Adrenal gland (tissue), 5 donors: ENCODE data around the gene VGLL2.

Experiments
- CTCF ChIP-seq, 6 experiments: fragments of 450-650 bp in 4 of 6; fragments of 200-600 bp in 2 of 6; sonication (generic) in 1 of 6; IDR thresholded peaks; 1 replicate in 5 of 6; 2 replicates in 1 of 6; pipeline versions ENCODE4 v1.5.1 to v1.8.0; 2016 to 2021; ENCODE audit warnings: antibody characterized with exemption in 6 of 6, mild to moderate bottlenecking in 2 of 6, moderate library complexity in 1 of 6
- POLR2A ChIP-seq, 2 donors: fragments of 450-650 bp; IDR thresholded peaks; one replicate each; pipeline ENCODE4 v1.6.1; 2017; ENCODE audit warnings: antibody characterized with exemption in 2 of 2, mild to moderate bottlenecking in 2 of 2, moderate library complexity in 1 of 2
- donor health status: DM: no; HTN: no; CAD: no.

GRCh38 chr6:117227245-117227962 is 38.0 kb upstream of the VGLL2 start:
- no peak for TF ChIP-seq CTCF (IDR thresholded peaks at IDR 0.05)
- TF ChIP-seq POLR2A (IDR thresholded peaks at IDR 0.05), result no peak
